ENCODE data around the gene VPS13D. TPM values are rescaled to one million over a fixed set of nuclear protein-coding genes. Genes with fewer than 3 reads are reported as not detected.
A peak's percentile ranks its signal among the peaks of the same experiment; 100 is the strongest.

The VPS13D gene
- total RNA-seq, 6 experiments from 2014 or later = 25.9 to 36.9 (median 30.8) TPM

DNA sequence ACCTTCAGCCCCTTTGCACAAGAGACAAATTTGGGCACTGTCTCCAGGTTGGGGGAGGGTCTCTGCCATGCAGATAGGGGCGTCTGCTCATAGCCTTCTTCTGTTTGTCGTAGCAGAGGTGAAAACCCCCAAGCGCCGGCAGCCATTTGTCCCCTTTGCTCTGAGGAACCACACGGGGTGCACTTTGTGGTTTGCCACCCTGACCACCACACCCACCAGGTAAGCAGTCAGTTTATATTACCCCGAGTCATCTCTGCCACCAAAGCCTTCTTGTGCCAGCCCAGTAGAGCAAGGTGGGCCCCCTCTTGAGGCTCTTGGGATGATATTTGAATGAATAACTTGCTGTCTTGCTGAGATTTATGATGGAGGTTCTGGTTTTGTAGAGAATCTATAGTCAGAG, 111.8 kb downstream of the VPS13D start:
- DNase-seq (no peak), ATAC-seq (no peak)
- H3K27me3 ChIP-seq = no peaks in the 10 kb centered on the region
- H3K36me3 ChIP-seq = peaks cover 0 to 9% (median 3%) of the 10 kb centered on the region in 4 donors
- no peaks in the 10 kb centered on the region for H3K9me3 ChIP-seq
- H3K27ac ChIP-seq = no peak overlapping the region
- H3K4me3 ChIP-seq = no peak overlapping the region
- H3K4me1 ChIP-seq = peaks cover 0 to 37% (median 0%) of the 10 kb centered on the region in 4 donors
- intact Hi-C loops (cut with DNase I) = no loop called here
- no peak for TF ChIP-seq CTCF (IDR thresholded peaks at IDR 0.05)
- no peak for TF ChIP-seq POLR2A (IDR thresholded peaks at IDR 0.05)
- 77% methylated on average over 5 of the region's 6 CpGs for WGBS (ENCODE audit: insufficient coverage, low coverage, low lambda C conversion rate, missing lambda C conversion rate)

GRCh38 chr1:12342401-12343003, 112.7 kb downstream of the VPS13D start:
- 75% methylated on average over 8 of the region's 8 CpGs for WGBS (ENCODE audit: insufficient coverage, low coverage, low lambda C conversion rate, missing lambda C conversion rate)

GRCh38 chr1:12343823-12344487, 114.1 kb downstream of the VPS13D start:
- DNase-seq (no peak), ATAC-seq (peak in 1 of 4 donors; percentile 5)
- H3K27me3 ChIP-seq = no peaks in the 10 kb centered on the region
- no peak for TF ChIP-seq CTCF (IDR thresholded peaks at IDR 0.05)
- no peak for TF ChIP-seq POLR2A (IDR thresholded peaks at IDR 0.05)
- 42% methylated on average over 2 of the region's 2 CpGs for WGBS (ENCODE audit: insufficient coverage, low coverage, low lambda C conversion rate, missing lambda C conversion rate)
- intact Hi-C loops (cut with DNase I) = no loop called here
- no peak overlapping the region for H3K4me3 ChIP-seq
- no peaks in the 10 kb centered on the region for H3K9me3 ChIP-seq
- H3K4me1 ChIP-seq = peaks cover 0 to 41% (median 4%) of the 10 kb centered on the region in 4 donors
- H3K36me3 ChIP-seq = peaks cover 0 to 14% (median 2%) of the 10 kb centered on the region in 4 donors
- peak overlapping the region in 1 of 3 donors; percentile 18 for H3K27ac ChIP-seq

More at GRCh38 chr1:12342401-12343003, 112.7 kb downstream of the VPS13D start:
- H3K9me3 ChIP-seq = no peaks in the 10 kb centered on the region
- peaks cover 0 to 9% (median 3%) of the 10 kb centered on the region in 4 donors for H3K36me3 ChIP-seq
- H3K27me3 ChIP-seq = no peaks in the 10 kb centered on the region
- TF ChIP-seq POLR2A (IDR thresholded peaks at IDR 0.05) (no peak), CTCF (IDR thresholded peaks at IDR 0.05) (no peak)
- intact Hi-C loops (cut with DNase I) = no loop called here
- ATAC-seq (no peak), DNase-seq (no peak)
- H3K27ac ChIP-seq = no peak overlapping the region
- H3K4me3 ChIP-seq = no peak overlapping the region
- H3K4me1 ChIP-seq = peaks cover 0 to 45% (median 3%) of the 10 kb centered on the region in 4 donors

DNA sequence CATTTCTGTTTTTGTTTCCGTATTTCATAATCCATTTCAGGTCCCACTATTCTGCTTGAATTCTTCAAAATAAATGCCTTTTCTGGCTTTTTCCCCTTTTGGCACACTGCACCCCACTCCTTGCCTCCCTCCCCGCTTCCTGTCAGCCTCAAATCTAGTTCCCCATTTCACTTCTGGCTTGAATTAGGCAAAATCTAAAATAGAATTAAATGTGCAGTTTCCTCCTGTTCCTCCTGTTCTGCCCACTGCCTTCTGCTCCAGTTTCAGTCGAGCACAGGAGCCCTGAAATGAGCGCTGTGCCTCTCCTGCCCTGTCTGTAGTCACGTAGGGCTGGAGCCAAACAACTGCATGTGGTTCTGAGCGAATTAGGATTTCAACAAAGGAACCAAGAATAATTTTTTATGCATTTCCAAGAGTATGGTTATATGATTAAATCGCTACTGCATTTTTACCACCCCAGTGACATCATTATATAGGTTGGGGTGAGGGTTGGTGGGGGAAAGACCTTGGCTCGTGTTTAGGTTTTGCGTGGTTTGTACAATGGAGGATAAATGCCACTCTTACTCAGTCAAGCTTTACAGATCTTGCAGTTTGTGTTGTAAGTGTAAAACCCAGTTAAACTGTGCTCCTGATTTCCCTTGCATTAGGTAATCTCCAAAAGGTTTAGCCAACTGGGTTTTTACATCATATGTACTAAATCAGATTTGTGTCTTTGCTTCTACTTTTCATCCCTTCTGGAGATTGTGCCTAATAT, 114.9 kb downstream of the VPS13D start:
- peak overlapping the region in 2 of 3 donors; percentile 43 to 58 for H3K27ac ChIP-seq
- H3K4me1 ChIP-seq = peaks cover 0 to 33% (median 4%) of the 10 kb centered on the region in 4 donors
- WGBS (ENCODE audit: insufficient coverage, low coverage, low lambda C conversion rate, missing lambda C conversion rate) = 53% methylated on average over 9 of the region's 9 CpGs
- TF ChIP-seq CTCF (IDR thresholded peaks at IDR 0.05) (no peak), POLR2A (IDR thresholded peaks at IDR 0.05) (no peak)
- H3K36me3 ChIP-seq = peaks cover 0 to 21% (median 7%) of the 10 kb centered on the region in 4 donors
- DNase-seq (peak in 2 of 3 donors; percentile 42 to 45), ATAC-seq (peak; percentile 37 to 70 (median 62))
- no peaks in the 10 kb centered on the region for H3K9me3 ChIP-seq
- H3K4me3 ChIP-seq = no peak overlapping the region
- no peaks in the 10 kb centered on the region for H3K27me3 ChIP-seq
- intact Hi-C loops (cut with DNase I) = no loop called here

Data from right lobe of liver (tissue), 6 donors.